ENCODE data around the gene DENND2A. TPM values are rescaled to one million over a fixed set of nuclear protein-coding genes. Genes with fewer than 3 reads are reported as not detected.
"Not testable (repeated sequence)": the region's sequence is repeated elsewhere in the genome, so short reads cannot be mapped to it uniquely, and the experiment has no call there.

DENND2A gene
- total RNA-seq, 1 experiment from 2014 or later: not detected

- DNase-seq: no peak
- Mint-ChIP-seq H3K4me1 (ENCODE audit: low read depth, unreplicated experiment) (peaks cover 4% of the 10 kb centered on the region), H3K9me3 (ENCODE audit: low read depth, unreplicated experiment) (no peaks in the 10 kb centered on the region), H3K27me3 (ENCODE audit: unreplicated experiment) (peaks cover 33% of the 10 kb centered on the region), H3K36me3 (ENCODE audit: insufficient read depth, unreplicated experiment) (no peaks in the 10 kb centered on the region), H3K27ac (ENCODE audit: unreplicated experiment) (no peak overlapping the region), H3K4me3 (ENCODE audit: low read depth, unreplicated experiment) (no peak overlapping the region)
- intact Hi-C loops (cut with micrococcal nuclease; ENCODE audit: unreplicated experiment): no loop called here
- CTCF ChIA-PET: no interaction called here
- TF ChIP-seq, protein P1, sequence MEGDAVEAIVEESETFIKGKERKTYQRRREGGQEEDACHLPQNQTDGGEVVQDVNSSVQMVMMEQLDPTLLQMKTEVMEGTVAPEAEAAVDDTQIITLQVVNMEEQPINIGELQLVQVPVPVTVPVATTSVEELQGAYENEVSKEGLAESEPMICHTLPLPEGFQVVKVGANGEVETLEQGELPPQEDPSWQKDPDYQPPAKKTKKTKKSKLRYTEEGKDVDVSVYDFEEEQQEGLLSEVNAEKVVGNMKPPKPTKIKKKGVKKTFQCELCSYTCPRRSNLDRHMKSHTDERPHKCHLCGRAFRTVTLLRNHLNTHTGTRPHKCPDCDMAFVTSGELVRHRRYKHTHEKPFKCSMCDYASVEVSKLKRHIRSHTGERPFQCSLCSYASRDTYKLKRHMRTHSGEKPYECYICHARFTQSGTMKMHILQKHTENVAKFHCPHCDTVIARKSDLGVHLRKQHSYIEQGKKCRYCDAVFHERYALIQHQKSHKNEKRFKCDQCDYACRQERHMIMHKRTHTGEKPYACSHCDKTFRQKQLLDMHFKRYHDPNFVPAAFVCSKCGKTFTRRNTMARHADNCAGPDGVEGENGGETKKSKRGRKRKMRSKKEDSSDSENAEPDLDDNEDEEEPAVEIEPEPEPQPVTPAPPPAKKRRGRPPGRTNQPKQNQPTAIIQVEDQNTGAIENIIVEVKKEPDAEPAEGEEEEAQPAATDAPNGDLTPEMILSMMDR (IDR thresholded peaks at IDR 0.05; ENCODE audit: unreplicated experiment): no peak
- BruUV-seq (replicated peaks): no TSS peak
These were observed 4.7 kb upstream of the DENND2A start for GRCh38 chr7:140645166-140645900.

GRCh38 chr7:140644761-140645160 is 4.1 kb upstream of the DENND2A start:
- DNase-seq; H3K4me3 Mint-ChIP-seq (ENCODE audit: low read depth, unreplicated experiment); CTCF ChIA-PET; H3K36me3 Mint-ChIP-seq (ENCODE audit: insufficient read depth, unreplicated experiment); H3K4me1 Mint-ChIP-seq (ENCODE audit: low read depth, unreplicated experiment); H3K9me3 Mint-ChIP-seq (ENCODE audit: low read depth, unreplicated experiment); H3K27ac Mint-ChIP-seq (ENCODE audit: unreplicated experiment); BruUV-seq (replicated peaks); intact Hi-C loops (cut with micrococcal nuclease; ENCODE audit: unreplicated experiment): not testable (repeated sequence)
- H3K27me3 Mint-ChIP-seq (ENCODE audit: unreplicated experiment): peaks cover 38% of the 10 kb centered on the region

- intact Hi-C loops (cut with micrococcal nuclease; ENCODE audit: unreplicated experiment): no loop called here
- Mint-ChIP-seq H3K27ac (ENCODE audit: unreplicated experiment) (no peak overlapping the region), H3K4me3 (ENCODE audit: low read depth, unreplicated experiment) (no peak overlapping the region), H3K9me3 (ENCODE audit: low read depth, unreplicated experiment) (no peaks in the 10 kb centered on the region), H3K4me1 (ENCODE audit: low read depth, unreplicated experiment) (peaks cover 7% of the 10 kb centered on the region), H3K27me3 (ENCODE audit: unreplicated experiment) (peaks cover 52% of the 10 kb centered on the region), H3K36me3 (ENCODE audit: insufficient read depth, unreplicated experiment) (peaks cover 5% of the 10 kb centered on the region)
- no peak for DNase-seq
- TF ChIP-seq, protein P1 (IDR thresholded peaks at IDR 0.05; ENCODE audit: unreplicated experiment): no peak
- CTCF ChIA-PET: no interaction called here
- BruUV-seq (replicated peaks): no TSS peak
These were observed 2.8 kb upstream of the DENND2A start for GRCh38 chr7:140643416-140643815.

GRCh38 chr7:140641524-140642195 is 1.0 kb upstream of the DENND2A start:
- Mint-ChIP-seq H3K4me1 (ENCODE audit: low read depth, unreplicated experiment) (peaks cover 7% of the 10 kb centered on the region), H3K36me3 (ENCODE audit: insufficient read depth, unreplicated experiment) (peaks cover 5% of the 10 kb centered on the region), H3K27me3 (ENCODE audit: unreplicated experiment) (peaks cover 68% of the 10 kb centered on the region), H3K4me3 (ENCODE audit: low read depth, unreplicated experiment) (no peak overlapping the region), H3K27ac (ENCODE audit: unreplicated experiment) (no peak overlapping the region), H3K9me3 (ENCODE audit: low read depth, unreplicated experiment) (no peaks in the 10 kb centered on the region)
- intact Hi-C loops (cut with micrococcal nuclease; ENCODE audit: unreplicated experiment): no loop called here
- no peak for DNase-seq
- CTCF ChIA-PET: interaction anchor here (0.9 kb wide), 1 partner anchor 45 kb away, joined by 3 read pairs; no protein-coding TSS in a partner anchor
- TF ChIP-seq, protein P1 (IDR thresholded peaks at IDR 0.05; ENCODE audit: unreplicated experiment): no peak
- BruUV-seq (replicated peaks): no TSS peak
